KG1 (cell line): ENCODE data around the gene IFNA8.
"Not testable (repeated sequence)": the region's sequence is repeated elsewhere in the genome, so short reads cannot be mapped to it uniquely, and the experiment has no call there.

Experiments used
- DNase-seq: peaks from one replicate; lab custom pipeline; 2025; lab: John Stamatoyannopoulos, UW

IFNA8 gene

DNA sequence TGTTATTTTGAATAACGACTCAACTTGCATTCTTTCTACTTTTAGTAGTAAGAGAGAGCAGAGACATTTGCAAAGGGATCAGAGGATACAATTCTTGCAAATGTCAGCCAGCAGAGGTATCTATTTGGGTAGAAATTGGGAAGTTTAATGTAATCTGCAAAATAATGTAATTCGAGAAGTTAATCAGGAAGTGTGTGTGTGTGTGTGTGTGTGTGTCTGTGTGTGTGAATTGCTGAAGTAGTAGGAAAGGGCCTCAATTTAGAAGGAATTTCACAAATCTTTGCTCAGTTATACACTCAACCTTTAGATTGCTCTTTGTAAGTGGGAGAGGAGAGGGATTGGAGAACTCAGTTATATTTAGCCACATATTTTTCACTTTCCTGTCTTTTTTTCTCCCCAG is 20.3 kb downstream of the IFNA8 start:
- no peak for DNase-seq

- no peak for DNase-seq
Measured at GRCh38 chr9:21432672-21433425, 23.9 kb downstream of the IFNA8 start.

DNA sequence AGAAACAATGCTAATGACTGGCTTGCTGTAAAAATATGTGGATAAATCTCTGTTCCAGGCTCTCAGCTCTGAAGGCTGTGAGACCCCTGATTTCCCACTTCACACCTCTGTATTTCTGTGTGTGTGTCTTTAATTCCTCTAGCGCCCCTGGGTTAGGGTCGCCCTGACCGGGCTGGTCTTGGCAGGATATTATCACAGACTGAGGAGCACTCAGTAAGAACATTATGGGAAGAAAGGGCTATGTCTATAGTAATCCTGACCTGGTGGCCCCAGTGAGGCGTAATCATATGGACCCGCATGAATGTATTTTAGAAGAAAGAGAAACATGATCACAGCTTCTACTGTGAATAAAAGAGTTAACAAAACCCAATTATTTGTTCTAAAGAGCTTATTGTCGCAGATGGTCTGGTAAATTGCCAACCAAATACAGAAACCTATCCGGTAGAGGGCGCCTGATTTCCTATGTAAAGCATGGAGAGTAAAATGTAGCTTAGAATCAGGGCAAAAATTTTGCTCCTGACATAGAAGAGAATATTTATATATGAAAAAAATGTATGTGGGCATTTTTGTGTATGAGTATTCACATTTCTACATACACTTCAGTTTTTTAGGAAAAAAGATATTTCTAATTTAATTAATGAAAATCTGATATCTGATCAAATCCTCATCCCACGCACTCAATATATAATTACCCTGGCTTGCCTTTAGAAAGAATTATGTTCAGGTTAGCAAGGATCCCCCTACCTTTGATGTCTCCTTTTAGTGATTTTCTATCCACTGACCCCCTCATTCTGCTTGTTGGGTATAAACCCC is 25.5 kb downstream of the IFNA8 start:
- peak; percentile 18 for DNase-seq

- not testable (repeated sequence) for DNase-seq
Measured at GRCh38 chr9:21435015-21435383, 26.1 kb downstream of the IFNA8 start.

DNA sequence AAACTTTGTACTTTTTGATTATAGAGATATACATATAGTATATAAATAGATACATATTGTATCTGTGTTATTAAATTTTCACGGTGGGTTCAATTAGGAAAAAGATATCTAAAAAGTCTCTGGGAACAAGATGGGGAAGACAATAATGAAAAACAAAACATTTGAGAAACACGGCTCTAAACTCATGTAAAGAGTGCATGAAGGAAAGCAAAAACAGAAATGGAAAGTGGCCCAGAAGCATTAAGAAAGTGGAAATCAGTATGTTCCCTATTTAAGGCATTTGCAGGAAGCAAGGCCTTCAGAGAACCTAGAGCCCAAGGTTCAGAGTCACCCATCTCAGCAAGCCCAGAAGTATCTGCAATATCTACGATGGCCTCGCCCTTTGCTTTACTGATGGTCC is 31.2 kb downstream of the IFNA8 start, which contains the start of gene IFNA1:
Gene IFNA1, plus strand, starts transcription at position 301 of the 400 bp plus-strand sequence. Its CDS starts 69 bp downstream, at position 370.
- no peak for DNase-seq

DNA sequence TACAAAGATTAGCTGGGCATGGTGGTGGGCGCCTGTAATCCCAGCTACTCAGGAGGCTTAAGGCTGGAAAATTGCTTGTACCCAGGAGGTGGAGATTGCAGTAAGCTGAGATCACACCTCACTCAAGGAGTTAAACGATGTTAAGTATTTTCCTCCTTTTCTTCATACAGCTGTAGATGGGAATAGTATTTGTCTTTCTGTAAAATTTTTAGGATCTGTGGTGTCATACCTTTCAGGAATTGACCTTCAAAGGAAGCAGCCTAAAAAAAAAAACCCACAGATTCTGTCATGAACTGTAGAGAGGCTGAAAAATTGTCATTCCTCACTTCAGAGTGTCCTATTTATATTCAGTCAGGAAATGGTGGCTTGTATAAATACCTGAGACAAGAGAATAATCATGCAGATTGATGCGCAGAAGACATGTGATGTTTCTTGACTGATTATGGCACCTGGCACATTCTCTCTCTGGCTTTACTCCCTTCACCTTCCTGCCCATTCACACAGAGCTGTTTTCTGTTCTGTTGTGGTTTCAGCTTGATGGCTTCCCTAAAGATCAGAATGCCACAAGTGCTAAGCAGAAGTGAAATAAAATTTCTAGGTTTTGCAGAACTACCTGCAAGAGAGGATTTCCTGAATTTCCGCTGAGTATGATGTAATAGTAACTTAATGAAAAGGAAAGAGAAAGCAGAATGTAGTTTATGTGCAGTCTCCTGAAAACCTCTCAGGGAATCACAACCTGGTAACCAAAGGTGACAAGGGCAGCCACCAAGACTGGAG is 35.1 kb downstream of the IFNA8 start:
- DNase-seq: peak; percentile 63

GRCh38 chr9:21449312-21449711 is 40.4 kb downstream of the IFNA8 start:
- DNase-seq: not testable (repeated sequence)

- DNase-seq: no peak
Measured at GRCh38 chr9:21450733-21451394, 41.9 kb downstream of the IFNA8 start.

- DNase-seq: no peak
Measured at GRCh38 chr9:21452681-21453080, 43.8 kb downstream of the IFNA8 start.

DNA sequence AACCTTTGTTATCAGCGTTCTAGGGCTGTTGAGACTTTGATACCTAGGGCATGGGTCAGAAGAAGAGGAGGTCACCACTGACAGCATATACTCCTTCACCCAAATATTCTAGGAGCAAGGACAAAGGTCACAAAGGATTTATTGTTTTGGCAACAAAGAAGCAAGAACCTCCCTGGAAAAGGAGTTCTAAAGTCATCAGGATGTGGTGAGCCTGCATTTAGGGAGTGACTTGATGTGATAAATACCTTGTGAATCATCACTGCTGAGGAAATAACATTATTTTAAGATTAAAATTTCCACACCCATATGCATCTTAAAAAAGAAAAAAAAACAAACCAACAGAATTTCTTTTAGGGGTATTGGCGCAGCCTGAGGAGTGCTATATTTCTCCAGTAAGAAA is 45.2 kb downstream of the IFNA8 start:
- no peak for DNase-seq

- peak; percentile 8 for DNase-seq
Measured at GRCh38 chr9:21455320-21455719, 46.4 kb downstream of the IFNA8 start.
